ENCODE results near the gene HOXB9.

The HOXB9 gene

GRCh38 chr17:48639136-48639535 lies 13.0 kb upstream of the HOXB9 start:
- TF ChIP-seq CTCF (IDR thresholded peaks at IDR 0.05; ENCODE audit: control insufficient read depth, extremely low read depth, insufficient read depth), result no peak
- H3K4me3 ChIP-seq (ENCODE audit: low read depth, low read length), result no peak overlapping the region
- DNase-seq (ENCODE audit: low read depth), result no peak

DNA sequence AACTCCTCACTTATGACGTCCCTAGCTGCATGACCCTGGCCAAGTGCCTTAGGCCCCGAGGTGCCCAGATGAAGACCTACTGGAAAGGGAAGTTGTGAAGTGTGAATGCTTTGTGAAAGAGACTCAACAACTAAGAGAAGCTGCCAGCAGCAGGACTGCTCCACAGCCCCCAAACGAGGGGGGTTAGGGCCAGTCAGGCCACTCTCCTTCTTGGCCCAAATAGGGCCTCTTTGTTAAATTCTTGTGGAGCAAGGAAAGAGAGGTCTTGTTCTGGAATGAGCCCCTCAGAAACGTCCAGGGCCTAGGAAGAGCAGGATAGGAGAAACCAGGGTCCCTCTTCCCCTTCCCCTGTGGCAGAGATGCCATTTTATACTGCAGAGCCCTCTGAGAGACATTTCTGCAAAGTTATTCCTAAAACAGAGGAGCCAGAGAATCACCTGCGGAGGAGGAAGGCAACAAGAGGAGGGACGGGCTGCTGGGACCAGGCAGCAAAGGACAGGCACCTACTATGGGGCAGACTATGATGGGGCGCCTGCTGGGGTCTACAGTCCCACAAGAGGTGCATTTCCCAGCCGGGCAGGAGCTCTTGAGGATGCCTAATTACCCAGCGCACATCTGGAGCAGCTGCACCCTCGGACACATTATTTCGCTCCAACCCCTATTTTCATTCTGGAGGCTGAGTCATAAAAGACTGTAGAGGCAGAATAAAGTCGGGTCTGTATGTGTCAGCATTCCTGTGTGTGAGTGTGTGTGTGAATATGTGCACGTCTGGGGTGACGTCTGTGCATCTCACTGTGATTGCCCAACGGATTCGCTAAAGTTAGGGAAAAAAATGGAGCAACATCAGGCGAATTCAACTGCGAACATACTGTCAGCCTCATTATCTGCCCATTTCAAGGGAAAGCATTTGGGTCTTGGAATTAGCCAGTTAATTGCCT lies 11.4 kb upstream of the HOXB9 start:
- TF ChIP-seq CTCF (IDR thresholded peaks at IDR 0.05; ENCODE audit: control insufficient read depth, extremely low read depth, insufficient read depth), result no peak
- DNase-seq (ENCODE audit: low read depth), result no peak
- no peak overlapping the region for H3K4me3 ChIP-seq (ENCODE audit: low read depth, low read length)

DNA sequence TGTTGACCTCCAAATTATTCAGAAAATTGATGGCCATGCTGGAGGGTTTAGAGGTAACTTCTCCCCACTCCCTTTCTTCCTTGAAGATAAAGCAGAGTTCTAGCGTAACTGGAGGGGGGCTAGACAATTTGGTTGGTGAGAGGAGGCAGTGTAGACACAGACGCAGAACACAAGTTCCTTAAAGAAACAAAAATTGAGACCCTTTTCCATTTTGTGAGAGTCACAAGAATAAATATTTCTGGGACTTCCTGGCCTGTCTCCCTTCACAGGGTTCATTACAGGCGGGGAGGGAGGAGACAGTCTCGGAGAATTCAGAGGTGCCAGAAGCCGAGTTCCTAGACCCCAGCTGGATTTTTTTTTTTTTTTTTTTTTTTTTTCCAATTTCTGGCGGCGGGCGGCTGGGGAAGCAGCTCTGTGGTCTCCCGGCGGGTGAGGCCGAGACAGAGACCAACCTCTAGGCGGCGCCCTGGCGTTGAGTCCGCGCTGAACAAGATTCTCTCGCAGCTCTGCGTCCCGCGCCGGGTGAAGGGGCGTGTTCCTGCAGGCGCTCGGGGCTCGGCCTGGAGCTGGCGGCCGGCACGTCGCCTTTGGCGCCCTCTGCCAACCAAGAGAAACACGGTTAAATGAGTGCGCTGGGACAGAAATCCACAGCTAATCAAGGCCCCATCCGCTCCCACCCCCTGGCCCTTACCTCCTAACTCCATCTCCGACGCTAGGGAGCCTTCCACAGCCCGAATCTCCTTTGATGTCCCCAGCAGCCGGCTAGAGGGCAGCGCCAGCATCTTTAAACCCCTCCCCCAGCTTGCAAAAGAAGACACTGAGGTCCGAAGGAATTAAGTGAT lies 10.2 kb upstream of the HOXB9 start:
- H3K4me3 ChIP-seq (ENCODE audit: low read depth, low read length), result no peak overlapping the region
- TF ChIP-seq CTCF (IDR thresholded peaks at IDR 0.05; ENCODE audit: control insufficient read depth, extremely low read depth, insufficient read depth), result peak; percentile 58
- no peak for DNase-seq (ENCODE audit: low read depth)

GRCh38 chr17:48634493-48635208 lies 8.5 kb upstream of the HOXB9 start:
- no peak overlapping the region for H3K4me3 ChIP-seq (ENCODE audit: low read depth, low read length)
- no peak for DNase-seq (ENCODE audit: low read depth)
- TF ChIP-seq CTCF (IDR thresholded peaks at IDR 0.05; ENCODE audit: control insufficient read depth, extremely low read depth, insufficient read depth), result no peak

DNA sequence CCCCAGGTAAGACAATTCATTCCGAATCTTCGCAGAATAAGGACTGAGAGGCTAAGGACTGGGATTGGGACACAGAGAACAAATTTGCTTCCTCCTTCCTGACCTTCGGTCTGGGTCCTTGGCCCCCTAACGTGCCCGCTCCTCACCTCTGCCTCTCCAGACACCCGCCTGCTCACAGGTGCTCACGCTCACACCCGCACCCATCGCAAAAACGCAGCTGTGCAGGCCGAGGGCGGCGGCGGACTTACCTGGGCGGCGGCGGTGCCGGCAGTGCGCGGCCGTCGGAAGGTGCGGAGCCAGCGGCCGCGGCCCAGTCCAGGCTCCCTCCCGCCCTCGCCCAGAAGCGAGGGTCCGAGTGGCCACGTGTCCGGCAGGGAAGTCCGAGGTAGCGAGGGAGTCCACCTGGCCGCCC lies 7.1 kb upstream of the HOXB9 start:
- no peak overlapping the region for H3K4me3 ChIP-seq (ENCODE audit: low read depth, low read length)
- DNase-seq (ENCODE audit: low read depth), result no peak
- TF ChIP-seq CTCF (IDR thresholded peaks at IDR 0.05; ENCODE audit: control insufficient read depth, extremely low read depth, insufficient read depth), result no peak

GRCh38 chr17:48632579-48633265 lies 6.6 kb upstream of the HOXB9 start:
- DNase-seq (ENCODE audit: low read depth), result no peak
- H3K4me3 ChIP-seq (ENCODE audit: low read depth, low read length), result no peak overlapping the region
- no peak for TF ChIP-seq CTCF (IDR thresholded peaks at IDR 0.05; ENCODE audit: control insufficient read depth, extremely low read depth, insufficient read depth)
